Hepatocyte (in vitro differentiated cells): ENCODE results near the gene EFHD1.

ENCODE experiments used
- EZH2 ChIP-seq: fragments of 200-600 bp; sonication (generic); IDR thresholded peaks from 2 replicates; pipeline ENCODE4 v1.6.1; 2016; ENCODE audit warnings: antibody characterized with exemption, mild to moderate bottlenecking, borderline replicate concordance
- EZH2phosphoT487 ChIP-seq: fragments of 200-600 bp; sonication (generic); IDR thresholded peaks from one replicate; pipeline ENCODE4 v1.6.1; 2018; ENCODE audit warnings: antibody characterized with exemption, mild to moderate bottlenecking, low read depth, moderate library complexity; ENCODE audit not compliant: unreplicated experiment, severe bottlenecking
- TF ChIP-seq, protein P1 (sequence below): fragments of 200-600 bp; sonication (generic); IDR thresholded peaks from 2 replicates; pipeline ENCODE4 v1.5.1; 2016; ENCODE audit warnings: antibody characterized with exemption, mild to moderate bottlenecking; ENCODE audit not compliant: poor library complexity

DNA sequence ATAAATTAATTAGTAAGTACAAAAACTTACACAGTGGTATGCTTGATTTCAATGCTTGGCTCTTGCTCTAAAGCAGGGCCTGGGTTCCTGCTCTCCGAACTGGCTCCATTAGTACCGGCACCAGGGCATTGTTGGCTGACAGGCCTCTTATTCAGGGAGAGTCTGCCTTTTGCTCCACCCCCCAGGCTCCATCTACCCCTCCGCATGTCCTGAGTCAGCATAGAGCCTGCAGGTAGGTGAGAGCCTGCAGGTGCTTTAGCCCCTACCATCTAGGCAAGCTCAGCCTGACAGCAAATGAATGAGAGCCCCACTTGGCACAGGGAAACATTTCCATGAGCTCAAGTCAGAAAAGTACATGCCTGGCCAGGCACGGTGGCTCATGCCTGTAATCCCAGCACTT, 35.1 kb upstream of the EFHD1 start:
- TF ChIP-seq EZH2phosphoT487: no peak
- TF ChIP-seq, protein P1, sequence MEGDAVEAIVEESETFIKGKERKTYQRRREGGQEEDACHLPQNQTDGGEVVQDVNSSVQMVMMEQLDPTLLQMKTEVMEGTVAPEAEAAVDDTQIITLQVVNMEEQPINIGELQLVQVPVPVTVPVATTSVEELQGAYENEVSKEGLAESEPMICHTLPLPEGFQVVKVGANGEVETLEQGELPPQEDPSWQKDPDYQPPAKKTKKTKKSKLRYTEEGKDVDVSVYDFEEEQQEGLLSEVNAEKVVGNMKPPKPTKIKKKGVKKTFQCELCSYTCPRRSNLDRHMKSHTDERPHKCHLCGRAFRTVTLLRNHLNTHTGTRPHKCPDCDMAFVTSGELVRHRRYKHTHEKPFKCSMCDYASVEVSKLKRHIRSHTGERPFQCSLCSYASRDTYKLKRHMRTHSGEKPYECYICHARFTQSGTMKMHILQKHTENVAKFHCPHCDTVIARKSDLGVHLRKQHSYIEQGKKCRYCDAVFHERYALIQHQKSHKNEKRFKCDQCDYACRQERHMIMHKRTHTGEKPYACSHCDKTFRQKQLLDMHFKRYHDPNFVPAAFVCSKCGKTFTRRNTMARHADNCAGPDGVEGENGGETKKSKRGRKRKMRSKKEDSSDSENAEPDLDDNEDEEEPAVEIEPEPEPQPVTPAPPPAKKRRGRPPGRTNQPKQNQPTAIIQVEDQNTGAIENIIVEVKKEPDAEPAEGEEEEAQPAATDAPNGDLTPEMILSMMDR: no peak
- TF ChIP-seq EZH2: no peak
